Stimulated activated effector memory CD8-positive, alpha-beta T cell treated with anti-CD3 and anti-CD28 coated beads, Interleukin-12 subunit alpha, Interleukin-12 subunit beta, amount 100 ng/mL, for 72 hours (primary cell): Measurements from ENCODE around the gene SLC1A3.

ENCODE experiments used
- ATAC-seq: fragments of 150-1000 bp; cut with Tn5 transposase; 2 replicates; pipeline ENCODE4 v1.10.0; 2021
- DNase-seq, 2 donors: peaks; one replicate each; pipeline ENCODE4 v3.0.0; 2021 to 2022; ENCODE audit warnings: low spot score in 2 of 2
- H3K27ac Mint-ChIP-seq: one replicate; pipeline ENCODE4 v1.8.0; 2022; ENCODE audit warnings: mild to moderate bottlenecking, mixed read lengths
- H3K36me3 Mint-ChIP-seq: one replicate; pipeline ENCODE4 v1.8.0; 2022; ENCODE audit warnings: mild to moderate bottlenecking, mixed read lengths
- H3K4me1 Mint-ChIP-seq: one replicate; pipeline ENCODE4 v1.8.0; 2022; ENCODE audit warnings: mixed read lengths
- H3K4me3 Mint-ChIP-seq: one replicate; pipeline ENCODE4 v1.8.0; 2022; ENCODE audit warnings: mild to moderate bottlenecking, mixed read lengths
- H3K9me3 Mint-ChIP-seq: one replicate; pipeline ENCODE4 v1.8.0; 2022; ENCODE audit warnings: mixed read lengths

The SLC1A3 gene

GRCh38 chr5:36613241-36613640, 6.8 kb downstream of the SLC1A3 start:
- no peak for ATAC-seq
- Mint-ChIP-seq H3K9me3 (no peaks in the 10 kb centered on the region), H3K4me3 (no peak overlapping the region)

GRCh38 chr5:36613771-36614656, 7.6 kb downstream of the SLC1A3 start:
- no peak for DNase-seq
- Mint-ChIP-seq H3K4me3 (no peak overlapping the region), H3K36me3 (no peaks in the 10 kb centered on the region), H3K27ac (no peak overlapping the region), H3K9me3 (no peaks in the 10 kb centered on the region), H3K4me1 (no peaks in the 10 kb centered on the region)
- peak; percentile 44 for ATAC-seq

More at GRCh38 chr5:36613241-36613640, 6.8 kb downstream of the SLC1A3 start:
- H3K4me1 Mint-ChIP-seq = no peaks in the 10 kb centered on the region
- no peak for DNase-seq
- no peak overlapping the region for H3K27ac Mint-ChIP-seq
- H3K36me3 Mint-ChIP-seq = no peaks in the 10 kb centered on the region

DNA sequence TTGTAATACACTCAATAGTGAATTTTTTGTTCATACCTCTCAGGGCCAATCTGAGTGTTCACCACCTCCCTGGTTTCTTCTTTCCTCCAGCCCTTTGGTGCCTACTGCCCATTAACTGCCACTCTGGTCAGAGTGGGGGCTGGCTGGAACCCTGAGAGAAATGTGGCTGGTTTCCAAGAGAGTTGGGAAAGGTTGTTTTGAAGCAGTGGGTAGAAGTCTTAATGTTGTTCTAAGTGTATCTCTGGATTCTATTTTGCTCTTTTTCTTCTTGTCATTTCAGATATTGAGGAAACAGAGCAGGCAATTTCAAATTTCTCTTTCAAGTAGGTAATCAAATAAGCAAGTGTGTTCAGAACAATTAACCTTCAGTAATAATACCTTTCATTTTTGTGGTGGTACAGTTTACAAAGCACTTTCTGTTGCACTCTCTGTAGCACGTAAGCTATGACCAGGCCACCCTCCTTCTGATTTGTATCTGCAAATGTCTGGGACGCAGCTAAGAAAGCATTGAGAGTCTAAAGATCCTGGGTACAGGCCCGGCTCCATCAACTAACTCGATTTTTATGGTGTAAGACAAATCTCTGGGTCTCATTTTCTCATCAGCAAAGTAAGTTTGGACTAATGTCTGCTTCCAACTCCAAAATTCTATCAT, 8.4 kb downstream of the SLC1A3 start:
- no peaks in the 10 kb centered on the region for H3K9me3 Mint-ChIP-seq
- ATAC-seq = no peak

GRCh38 chr5:36619012-36619635, 12.7 kb downstream of the SLC1A3 start:
- DNase-seq = no peak
- no peak overlapping the region for H3K27ac Mint-ChIP-seq
- ATAC-seq = no peak
- H3K9me3 Mint-ChIP-seq = no peaks in the 10 kb centered on the region
- H3K4me3 Mint-ChIP-seq = no peak overlapping the region
- no peaks in the 10 kb centered on the region for H3K4me1 Mint-ChIP-seq
- H3K36me3 Mint-ChIP-seq = no peaks in the 10 kb centered on the region

More for the DNA sequence above, 8.4 kb downstream of the SLC1A3 start:
- Mint-ChIP-seq H3K4me3 (no peak overlapping the region), H3K27ac (no peak overlapping the region), H3K36me3 (no peaks in the 10 kb centered on the region), H3K4me1 (no peaks in the 10 kb centered on the region)
- DNase-seq = no peak

DNA sequence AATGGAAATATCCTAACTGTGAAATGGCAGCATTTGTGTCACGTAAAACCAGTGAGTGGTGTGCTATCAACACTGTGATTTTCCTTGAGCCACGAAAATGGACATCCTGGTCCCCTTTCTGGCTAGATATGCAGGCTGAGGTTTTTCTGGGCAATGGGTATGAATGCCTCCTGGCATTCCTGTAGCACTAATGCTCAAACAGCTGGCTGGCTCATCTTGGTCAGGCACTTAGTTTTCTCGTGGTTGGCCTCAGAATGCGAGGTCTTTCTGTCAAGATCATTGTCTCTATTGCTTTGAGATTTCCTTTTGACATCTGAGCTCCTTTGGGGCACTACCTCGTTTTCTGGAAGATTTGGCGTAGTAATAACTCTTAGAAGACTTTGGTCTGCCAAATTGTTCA, 15.6 kb downstream of the SLC1A3 start:
- no peak for ATAC-seq
- Mint-ChIP-seq H3K27ac (no peak overlapping the region), H3K4me3 (no peak overlapping the region), H3K36me3 (no peaks in the 10 kb centered on the region), H3K9me3 (no peaks in the 10 kb centered on the region), H3K4me1 (no peaks in the 10 kb centered on the region)
- DNase-seq = no peak

DNA sequence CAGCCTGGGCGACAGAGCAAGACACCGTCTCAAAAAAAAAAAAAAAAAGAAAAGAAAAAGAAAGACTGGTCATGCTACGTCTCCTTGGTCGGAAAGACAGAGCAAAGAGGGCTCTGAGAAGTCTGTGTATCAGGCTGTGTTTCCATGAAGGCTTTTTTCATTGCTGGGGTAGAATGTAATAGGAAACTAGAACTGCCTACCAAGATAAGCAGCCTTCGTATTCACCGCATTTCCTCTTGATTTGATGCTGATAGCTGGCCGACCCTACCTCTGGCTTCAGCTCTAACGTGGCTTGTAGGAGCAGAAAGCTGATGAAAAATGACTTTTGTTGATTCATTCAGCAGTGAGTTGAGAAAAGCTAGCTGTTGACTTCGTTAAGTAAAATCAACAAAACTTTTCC, 17.4 kb downstream of the SLC1A3 start:
- H3K4me3 Mint-ChIP-seq = no peak overlapping the region
- ATAC-seq (no peak), DNase-seq (no peak)
- H3K36me3 Mint-ChIP-seq = no peaks in the 10 kb centered on the region
- H3K27ac Mint-ChIP-seq = no peak overlapping the region
- no peaks in the 10 kb centered on the region for H3K4me1 Mint-ChIP-seq
- H3K9me3 Mint-ChIP-seq = no peaks in the 10 kb centered on the region

DNA sequence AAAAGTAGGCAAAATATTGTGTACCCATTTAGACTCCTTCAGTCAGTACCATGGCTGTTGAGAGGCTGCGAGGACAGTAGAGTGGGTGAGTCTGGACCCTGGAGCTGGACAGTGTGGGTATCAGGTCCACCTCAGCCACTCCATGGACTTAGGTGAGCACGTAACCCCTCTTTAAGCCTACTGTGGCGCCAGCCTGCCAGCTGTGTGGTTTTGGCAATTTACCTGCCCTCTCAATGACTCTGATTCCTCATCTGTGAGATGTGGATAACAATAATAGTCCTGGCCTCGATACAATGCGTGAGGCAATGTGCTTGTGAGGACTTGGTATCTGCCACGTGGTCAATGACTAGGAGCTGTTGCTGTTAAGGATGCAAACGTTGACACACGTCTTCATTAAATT, 17.9 kb downstream of the SLC1A3 start:
- Mint-ChIP-seq H3K27ac (no peak overlapping the region), H3K9me3 (no peaks in the 10 kb centered on the region), H3K4me1 (no peaks in the 10 kb centered on the region), H3K4me3 (no peak overlapping the region), H3K36me3 (no peaks in the 10 kb centered on the region)
- DNase-seq = no peak
- ATAC-seq = no peak

DNA sequence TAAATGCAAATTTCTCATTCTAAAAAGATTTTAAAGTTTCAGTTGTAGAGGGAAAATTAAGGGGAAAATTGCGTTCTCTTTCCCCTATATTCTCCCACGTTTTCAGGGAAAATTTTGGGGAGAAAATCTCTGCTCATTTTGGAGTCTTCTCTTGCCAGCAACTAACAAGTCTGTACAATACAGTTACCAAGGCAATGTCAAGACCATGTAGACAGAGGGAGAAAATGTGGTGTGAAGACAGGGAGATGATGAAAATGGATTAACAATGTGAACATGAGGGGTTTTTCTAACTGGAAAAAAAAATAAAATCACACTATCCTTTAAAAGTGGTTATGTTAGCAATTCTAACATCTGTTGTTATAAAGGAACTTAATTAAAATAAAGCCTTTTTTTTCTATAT, 22.3 kb downstream of the SLC1A3 start:
- DNase-seq = no peak

DNA sequence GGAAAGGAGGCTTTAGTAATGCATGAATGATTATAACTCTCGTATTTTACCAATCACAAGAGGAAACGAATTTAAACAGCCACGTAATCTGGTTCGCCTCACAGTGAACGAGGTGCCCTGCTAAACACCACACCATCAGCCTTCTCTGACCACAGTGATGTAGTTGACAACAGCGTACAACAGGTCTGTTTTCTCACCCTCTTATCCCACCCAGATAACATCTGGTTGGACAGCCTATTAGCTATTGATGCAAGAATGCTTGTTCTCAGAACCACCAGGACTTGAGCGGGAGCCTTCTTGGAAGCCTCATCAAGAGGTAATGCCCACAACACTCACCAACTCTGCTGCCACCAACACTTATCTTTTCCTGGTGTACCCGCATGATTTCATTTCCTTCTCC, 23.3 kb downstream of the SLC1A3 start:
- Mint-ChIP-seq H3K4me1 (no peaks in the 10 kb centered on the region), H3K4me3 (no peak overlapping the region), H3K27ac (no peak overlapping the region), H3K36me3 (no peaks in the 10 kb centered on the region), H3K9me3 (no peaks in the 10 kb centered on the region)
- DNase-seq = no peak
- no peak for ATAC-seq

More for the DNA sequence above, 22.3 kb downstream of the SLC1A3 start:
- Mint-ChIP-seq H3K4me3 (no peak overlapping the region), H3K9me3 (no peaks in the 10 kb centered on the region), H3K36me3 (no peaks in the 10 kb centered on the region), H3K27ac (no peak overlapping the region), H3K4me1 (no peaks in the 10 kb centered on the region)
- ATAC-seq = no peak

DNA sequence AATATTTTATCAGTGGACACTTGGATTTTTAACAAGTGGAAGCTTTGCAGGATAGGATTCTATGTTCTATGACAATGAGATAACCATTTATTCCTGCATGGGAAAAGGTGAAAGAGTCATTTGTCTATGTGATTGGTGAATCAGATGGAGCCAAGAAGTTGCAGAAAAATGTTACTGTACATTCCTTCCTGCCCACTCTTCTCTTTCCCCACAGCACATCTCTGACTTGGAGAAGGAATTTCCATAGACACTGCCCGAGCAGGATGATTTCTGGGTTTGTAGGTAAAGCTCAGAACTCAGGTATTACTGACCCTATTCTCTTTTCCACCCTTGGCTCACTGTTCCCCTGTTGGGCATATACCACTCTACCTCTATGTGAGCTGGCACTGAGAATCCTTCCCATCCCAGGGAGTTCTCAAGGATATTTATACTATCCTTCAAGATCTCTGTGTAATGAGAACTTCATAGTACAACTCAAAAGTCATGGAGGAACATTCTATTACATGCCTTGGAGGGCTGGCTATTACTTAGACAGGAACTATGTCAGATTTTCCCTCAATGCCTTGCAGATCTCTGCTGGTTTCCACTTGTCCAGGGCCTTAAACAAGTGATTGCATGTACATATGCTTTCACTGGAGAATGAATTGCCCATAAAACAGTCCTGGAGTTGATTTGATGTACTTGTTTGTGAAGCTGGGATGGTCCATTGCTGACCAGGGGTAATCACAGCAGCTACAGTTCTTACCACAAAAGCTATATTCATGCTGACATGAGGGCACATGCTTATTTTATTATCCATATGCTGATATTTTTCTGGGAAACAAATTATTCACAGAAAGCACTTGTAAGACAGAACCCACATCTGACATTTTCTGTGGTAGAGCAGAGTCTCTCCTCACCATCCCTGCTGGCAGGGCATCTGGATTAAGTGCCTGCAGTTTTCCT, 24.1 kb downstream of the SLC1A3 start:
- ATAC-seq = no peak
- Mint-ChIP-seq H3K9me3 (no peaks in the 10 kb centered on the region), H3K36me3 (no peaks in the 10 kb centered on the region), H3K27ac (no peak overlapping the region), H3K4me1 (no peaks in the 10 kb centered on the region), H3K4me3 (no peak overlapping the region)
- no peak for DNase-seq

- ATAC-seq (no peak), DNase-seq (no peak)
- Mint-ChIP-seq H3K36me3 (no peaks in the 10 kb centered on the region), H3K4me1 (no peaks in the 10 kb centered on the region), H3K9me3 (no peaks in the 10 kb centered on the region), H3K4me3 (no peak overlapping the region), H3K27ac (no peak overlapping the region)
These were observed 24.7 kb downstream of the SLC1A3 start for GRCh38 chr5:36631154-36631553.

DNA sequence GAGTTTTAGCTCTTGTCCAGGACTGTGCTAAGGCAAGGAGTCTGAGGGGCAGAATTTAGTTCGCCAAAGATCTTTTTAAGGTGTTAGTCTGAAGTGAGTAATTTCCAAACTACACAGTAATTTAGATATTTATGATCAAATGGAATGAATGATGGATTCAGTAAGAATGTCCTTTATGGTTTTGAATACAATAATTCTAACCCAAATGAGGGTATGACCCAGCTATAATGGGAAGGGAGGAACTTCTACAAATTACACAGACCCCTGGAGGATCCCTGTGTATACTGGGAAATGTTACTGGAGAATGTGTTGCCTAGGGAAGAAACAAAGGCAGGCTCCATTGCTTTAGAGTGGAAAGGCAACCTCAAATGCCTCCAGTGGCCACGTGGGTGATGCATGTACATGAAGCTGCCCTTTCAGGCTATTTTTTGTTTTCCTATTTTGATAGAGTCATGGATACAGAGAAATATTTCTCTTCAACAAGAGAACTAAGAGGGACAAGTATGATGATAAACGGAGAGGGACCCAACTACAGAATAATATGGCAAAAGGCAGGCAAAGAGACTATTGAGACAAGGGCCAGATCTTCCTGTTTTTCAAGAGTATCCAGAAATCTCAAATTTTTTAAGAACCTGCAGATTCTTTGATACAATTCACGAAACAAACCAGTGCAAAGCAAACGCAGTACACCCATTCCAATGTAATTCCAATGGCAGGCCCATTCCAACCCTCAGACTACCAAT, 25.4 kb downstream of the SLC1A3 start:
- Mint-ChIP-seq H3K4me1 (no peaks in the 10 kb centered on the region), H3K36me3 (no peaks in the 10 kb centered on the region), H3K27ac (no peak overlapping the region), H3K9me3 (no peaks in the 10 kb centered on the region), H3K4me3 (no peak overlapping the region)
- no peak for DNase-seq
- ATAC-seq = peak; percentile 48

DNA sequence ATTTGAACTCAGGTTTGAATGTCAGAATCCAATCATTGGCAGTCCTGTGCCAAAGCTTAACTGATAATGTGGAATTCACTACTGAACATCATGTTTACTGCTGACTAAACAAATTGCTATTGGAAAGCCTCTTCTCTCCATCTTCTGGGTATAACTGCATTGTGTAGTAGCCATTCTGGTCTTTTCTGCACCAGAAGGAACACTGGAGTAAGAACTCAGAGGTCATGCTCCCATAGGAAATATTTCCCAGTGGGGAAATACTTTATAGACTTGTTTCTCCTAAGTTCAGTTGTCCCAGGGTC, 25.9 kb downstream of the SLC1A3 start:
- Mint-ChIP-seq H3K4me3 (no peak overlapping the region), H3K27ac (no peak overlapping the region), H3K4me1 (no peaks in the 10 kb centered on the region), H3K9me3 (no peaks in the 10 kb centered on the region), H3K36me3 (no peaks in the 10 kb centered on the region)
- DNase-seq = no peak
- no peak for ATAC-seq

GRCh38 chr5:36635721-36636390, 29.4 kb downstream of the SLC1A3 start:
- Mint-ChIP-seq H3K4me3 (no peak overlapping the region), H3K27ac (no peak overlapping the region), H3K36me3 (no peaks in the 10 kb centered on the region), H3K9me3 (no peaks in the 10 kb centered on the region), H3K4me1 (no peaks in the 10 kb centered on the region)
- no peak for ATAC-seq
- DNase-seq = no peak
